Esophagus squamous epithelium (tissue), 5 donors: Measurements from ENCODE around the gene TOX2. TPM values are rescaled to one million over a fixed set of nuclear protein-coding genes. Genes with fewer than 3 reads are reported as not detected.

Experiments
- DNase-seq: peaks from one replicate; lab custom pipeline; 2025; lab: John Stamatoyannopoulos, UW
- H3K27ac ChIP-seq, 4 donors: fragments of 200-600 bp; sonication (generic); one replicate each; pipeline ENCODE4 v1.5.1; 2016 to 2019; ENCODE audit warnings: mild to moderate bottlenecking in 1 of 4
- H3K27me3 ChIP-seq, 4 donors: fragments of 200-600 bp; sonication (generic); 1 replicate in 3 of 4; 2 replicates in 1 of 4; pipeline versions ENCODE4 v1.5.1 to v1.6.0; 2017 to 2021; ENCODE audit warnings: antibody characterized with exemption in 1 of 4
- H3K36me3 ChIP-seq, 3 donors: fragments of 200-600 bp; sonication (generic); one replicate each; pipeline ENCODE4 v1.5.1; 2016 to 2019
- H3K4me1 ChIP-seq, 3 donors: fragments of 200-600 bp; sonication (generic); one replicate each; pipeline ENCODE4 v1.5.1; 2017 to 2019
- H3K4me3 ChIP-seq, 4 donors: fragments of 200-600 bp; sonication (generic); 1 replicate in 3 of 4; 2 replicates in 1 of 4; pipeline ENCODE4 v1.5.1; 2016 to 2019; ENCODE audit warnings: mild to moderate bottlenecking in 2 of 4, moderate library complexity in 1 of 4
- H3K9me3 ChIP-seq, 3 donors: fragments of 200-600 bp; sonication (generic); one replicate each; pipeline ENCODE4 v1.5.1; 2016 to 2019
- CTCF ChIP-seq, 6 experiments: fragments of 450-650 bp in 4 of 6; fragments of 200-600 bp in 2 of 6; sonication (generic) in 2 of 6; IDR thresholded peaks; one replicate each; pipeline ENCODE4 v1.5.1; 2016 to 2019; ENCODE audit warnings: antibody characterized with exemption in 6 of 6, mild to moderate bottlenecking in 4 of 6, moderate library complexity in 4 of 6
- POLR2A ChIP-seq, 4 donors: fragments of 450-650 bp; IDR thresholded peaks; one replicate each; pipeline ENCODE4 v1.6.1; 2017; ENCODE audit warnings: antibody characterized with exemption in 4 of 4, mild to moderate bottlenecking in 4 of 4, moderate library complexity in 3 of 4
- WGBS, 2 donors: methylation state at CpG; one replicate each; pipeline ENCODE4 v1.1.5; 2018; 5-methylcytosine and 5-hydroxymethylcytosine counted together
- intact Hi-C: fragments of 100-400 bp; cut with DNase I; formaldehyde crosslinking; loops from one replicate; pipeline ENCODE4 v1.15.0; 2022
- total RNA-seq, 4 donors: library from RNA; depleted of rRNA; stranded (reverse); fragments of >200 nt; gene quantifications; one replicate each; pipeline ENCODE4 v1.1.0, GENCODE V29; 2016
- donor health status: DM: yes; HTN: yes; CAD: no.

Gene TOX2
- total RNA-seq, 4 donors from 2014 or later: 0.99 to 22.9 (median 3.1) TPM

GRCh38 chr20:44098256-44098630 lies 183.6 kb downstream of the TOX2 start:
- WGBS, 2 donors: 75 to 84% methylated on average over 5 to 6 of the region's 6 CpGs
- Histone ChIP-seq H3K27ac (no peak overlapping the region), H3K9me3 (peaks cover 0 to 4% (median 0%) of the 10 kb centered on the region in 3 donors), H3K27me3 (peaks cover 0 to 4% (median 0%) of the 10 kb centered on the region in 4 donors), H3K36me3 (no peaks in the 10 kb centered on the region), H3K4me3 (no peak overlapping the region), H3K4me1 (peaks cover 6 to 11% (median 9%) of the 10 kb centered on the region in 3 donors)
- intact Hi-C loops: no loop called here
- TF ChIP-seq POLR2A (IDR thresholded peaks at IDR 0.05) (no peak), CTCF (IDR thresholded peaks at IDR 0.05) (no peak)
- no peak for DNase-seq

GRCh38 chr20:44098657-44099056 lies 184.0 kb downstream of the TOX2 start:
- H3K4me3 ChIP-seq: no peak overlapping the region
- peaks cover 0 to 4% (median 0%) of the 10 kb centered on the region in 3 donors for H3K9me3 ChIP-seq
- H3K4me1 ChIP-seq: peaks cover 6 to 11% (median 9%) of the 10 kb centered on the region in 3 donors
- TF ChIP-seq POLR2A (IDR thresholded peaks at IDR 0.05) (no peak), CTCF (IDR thresholded peaks at IDR 0.05) (no peak)
- H3K27me3 ChIP-seq: peaks cover 0 to 9% (median 0%) of the 10 kb centered on the region in 4 donors
- 100% methylated on average over 5 of the region's 5 CpGs for WGBS, 2 donors
- DNase-seq: no peak
- H3K36me3 ChIP-seq: no peaks in the 10 kb centered on the region
- no peak overlapping the region for H3K27ac ChIP-seq
- intact Hi-C loops: no loop called here

DNA sequence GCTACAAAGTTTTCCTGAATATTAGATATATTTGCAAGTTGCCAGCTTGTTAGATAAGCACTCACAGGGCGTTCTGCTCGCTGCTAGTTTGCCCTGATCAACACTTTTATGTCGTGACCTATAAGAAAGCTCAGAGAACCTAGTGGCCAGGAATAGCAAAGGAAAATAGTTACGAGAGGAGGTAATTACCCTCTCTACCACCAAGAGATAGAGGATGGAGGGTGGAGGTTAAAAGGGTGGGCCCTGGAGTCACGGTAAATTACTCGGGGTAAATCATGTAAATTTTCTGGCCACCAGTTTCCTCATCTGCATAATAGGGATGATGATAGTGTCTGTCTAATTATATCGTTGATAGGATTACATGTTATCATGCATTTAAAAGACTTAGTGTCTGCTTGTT lies 185.2 kb downstream of the TOX2 start:
- no peak for TF ChIP-seq POLR2A (IDR thresholded peaks at IDR 0.05)
- no peak for TF ChIP-seq CTCF (IDR thresholded peaks at IDR 0.05)
- H3K9me3 ChIP-seq: peaks cover 0 to 4% (median 0%) of the 10 kb centered on the region in 3 donors
- DNase-seq: no peak
- no peak overlapping the region for H3K27ac ChIP-seq
- intact Hi-C loops: no loop called here
- no peaks in the 10 kb centered on the region for H3K36me3 ChIP-seq
- peaks cover 0 to 11% (median 0%) of the 10 kb centered on the region in 4 donors for H3K27me3 ChIP-seq
- peaks cover 6 to 11% (median 9%) of the 10 kb centered on the region in 3 donors for H3K4me1 ChIP-seq
- WGBS, 2 donors: 71 to 83% methylated on average over 7 of the region's 7 CpGs
- H3K4me3 ChIP-seq: no peak overlapping the region

DNA sequence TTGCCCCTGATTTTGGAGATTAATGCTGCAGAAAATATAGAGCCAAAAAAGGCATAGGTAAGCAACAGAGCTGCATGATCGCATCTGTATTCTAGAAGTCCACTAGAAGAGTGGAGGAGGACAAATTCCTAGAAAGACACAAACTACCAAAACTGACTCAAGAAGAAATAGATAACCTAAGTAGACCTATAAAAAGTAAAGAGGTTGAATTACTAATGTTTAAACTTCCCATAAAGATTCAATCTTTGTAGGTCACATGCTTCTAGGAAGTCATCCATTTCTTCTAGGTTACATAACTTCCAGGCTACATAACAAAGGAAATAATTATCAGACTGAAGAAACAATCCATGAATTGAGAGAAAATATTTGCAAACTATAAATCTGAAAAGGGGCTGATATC lies 187.9 kb downstream of the TOX2 start:
- no peak for DNase-seq
- Histone ChIP-seq H3K9me3 (peaks cover 0 to 7% (median 0%) of the 10 kb centered on the region in 3 donors), H3K36me3 (no peaks in the 10 kb centered on the region), H3K4me3 (no peak overlapping the region), H3K4me1 (peaks cover 4 to 16% (median 6%) of the 10 kb centered on the region in 3 donors), H3K27me3 (peaks cover 0 to 17% (median 0%) of the 10 kb centered on the region in 4 donors), H3K27ac (no peak overlapping the region)
- intact Hi-C loops: no loop called here
- 89 to 91% methylated on average over 1 of the region's 1 CpG for WGBS, 2 donors
- no peak for TF ChIP-seq CTCF (IDR thresholded peaks at IDR 0.05)

GRCh38 chr20:44104798-44105517 lies 190.3 kb downstream of the TOX2 start:
- Histone ChIP-seq H3K9me3 (peaks cover 0 to 14% (median 0%) of the 10 kb centered on the region in 3 donors), H3K27ac (no peak overlapping the region), H3K36me3 (no peaks in the 10 kb centered on the region), H3K27me3 (peaks cover 0 to 17% (median 0%) of the 10 kb centered on the region in 4 donors), H3K4me1 (peaks cover 0 to 9% (median 0%) of the 10 kb centered on the region in 3 donors), H3K4me3 (no peak overlapping the region)
- 23 to 50% methylated on average over 7 of the region's 7 CpGs for WGBS, 2 donors
- no peak for TF ChIP-seq CTCF (IDR thresholded peaks at IDR 0.05)
- no peak for DNase-seq
- intact Hi-C loops: no loop called here
